ENCODE measurements around the gene KCNK6. TPM values are rescaled to one million over a fixed set of nuclear protein-coding genes. Genes with fewer than 3 reads are reported as not detected.

KCNK6 gene
- total RNA-seq, result 3.2 and 3.7 TPM in 2 replicates

DNA sequence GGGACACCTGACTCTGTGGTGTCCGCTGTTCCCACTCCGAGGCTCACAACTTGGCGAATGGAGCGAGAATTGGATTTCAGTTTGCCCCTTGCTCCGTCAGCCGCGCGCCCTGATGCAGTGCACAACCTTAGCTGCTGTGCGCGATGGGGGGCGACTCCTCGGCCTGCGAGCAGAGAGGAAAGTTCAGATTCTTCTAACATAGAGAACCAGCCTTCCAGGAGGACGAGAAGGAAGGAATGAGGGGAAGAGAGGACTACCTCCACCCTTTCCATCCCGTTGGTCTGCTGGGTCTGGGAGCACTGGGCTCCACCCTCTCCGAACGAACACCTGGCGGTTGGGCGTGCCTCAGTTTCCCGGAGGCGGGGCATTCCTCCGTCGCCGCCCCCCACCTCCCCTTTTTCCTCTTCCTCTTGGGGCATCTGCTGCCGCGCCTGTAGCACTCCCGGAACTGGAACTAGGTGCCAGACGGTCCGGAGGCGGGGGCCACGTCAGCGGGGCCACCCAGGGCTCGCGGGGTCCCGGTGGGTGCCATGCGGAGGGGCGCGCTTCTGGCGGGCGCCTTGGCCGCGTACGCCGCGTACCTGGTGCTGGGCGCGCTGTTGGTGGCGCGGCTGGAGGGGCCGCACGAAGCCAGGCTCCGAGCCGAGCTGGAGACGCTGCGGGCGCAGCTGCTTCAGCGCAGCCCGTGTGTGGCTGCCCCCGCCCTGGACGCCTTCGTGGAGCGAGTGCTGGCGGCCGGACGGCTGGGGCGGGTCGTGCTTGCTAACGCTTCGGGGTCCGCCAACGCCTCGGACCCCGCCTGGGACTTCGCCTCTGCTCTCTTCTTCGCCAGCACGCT, at the start of gene KCNK6:
KCNK6 (plus strand) TSS at position 425 of the 838 bp plus-strand sequence; CDS start at position 531, 106 bp downstream.

DNA sequence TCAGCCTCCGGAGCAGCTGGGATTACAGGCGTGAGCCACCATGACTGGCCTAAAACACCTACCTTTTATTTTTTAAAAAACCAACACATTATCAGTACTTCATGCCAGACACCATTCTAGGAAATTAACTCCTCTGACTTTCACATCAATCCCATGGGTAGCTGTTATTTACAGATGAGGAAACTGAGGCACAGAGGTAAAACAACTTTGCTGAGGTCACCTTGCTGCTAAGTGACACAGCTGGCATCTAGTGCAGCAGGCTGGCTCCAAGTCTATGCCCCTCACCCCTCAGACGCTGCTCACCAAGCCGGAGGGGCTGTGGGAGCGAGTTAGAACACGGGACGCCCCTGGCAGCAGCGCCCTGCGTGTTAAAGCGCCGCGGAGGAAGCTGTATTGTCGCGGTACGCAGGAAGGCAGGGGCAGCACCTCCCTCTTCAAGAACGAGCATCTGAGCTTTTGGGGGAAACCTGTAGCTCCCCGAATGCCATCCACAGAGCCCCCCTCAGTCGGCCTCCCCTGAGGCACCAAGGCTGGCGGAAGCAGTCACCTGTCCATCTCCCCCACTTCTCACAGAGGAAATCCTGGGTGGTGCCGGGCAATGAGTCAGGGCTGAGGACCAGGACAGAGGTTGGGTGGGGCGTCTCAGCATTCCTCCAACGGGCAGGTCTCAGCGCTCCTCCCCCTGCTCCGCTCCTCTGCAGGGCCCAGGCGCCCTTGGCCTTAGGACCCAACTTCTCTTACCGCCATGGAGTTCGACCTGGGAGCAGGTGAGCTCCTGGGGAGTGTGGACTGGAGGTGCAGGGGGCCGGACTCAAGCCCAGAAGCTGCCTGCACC, 15.9 kb upstream of the KCNK6 start, which contains the start of gene C19orf33:
C19orf33 (plus strand) TSS at position 735 of the 835 bp plus-strand sequence; CDS start at position 746, 11 bp downstream.

DNA sequence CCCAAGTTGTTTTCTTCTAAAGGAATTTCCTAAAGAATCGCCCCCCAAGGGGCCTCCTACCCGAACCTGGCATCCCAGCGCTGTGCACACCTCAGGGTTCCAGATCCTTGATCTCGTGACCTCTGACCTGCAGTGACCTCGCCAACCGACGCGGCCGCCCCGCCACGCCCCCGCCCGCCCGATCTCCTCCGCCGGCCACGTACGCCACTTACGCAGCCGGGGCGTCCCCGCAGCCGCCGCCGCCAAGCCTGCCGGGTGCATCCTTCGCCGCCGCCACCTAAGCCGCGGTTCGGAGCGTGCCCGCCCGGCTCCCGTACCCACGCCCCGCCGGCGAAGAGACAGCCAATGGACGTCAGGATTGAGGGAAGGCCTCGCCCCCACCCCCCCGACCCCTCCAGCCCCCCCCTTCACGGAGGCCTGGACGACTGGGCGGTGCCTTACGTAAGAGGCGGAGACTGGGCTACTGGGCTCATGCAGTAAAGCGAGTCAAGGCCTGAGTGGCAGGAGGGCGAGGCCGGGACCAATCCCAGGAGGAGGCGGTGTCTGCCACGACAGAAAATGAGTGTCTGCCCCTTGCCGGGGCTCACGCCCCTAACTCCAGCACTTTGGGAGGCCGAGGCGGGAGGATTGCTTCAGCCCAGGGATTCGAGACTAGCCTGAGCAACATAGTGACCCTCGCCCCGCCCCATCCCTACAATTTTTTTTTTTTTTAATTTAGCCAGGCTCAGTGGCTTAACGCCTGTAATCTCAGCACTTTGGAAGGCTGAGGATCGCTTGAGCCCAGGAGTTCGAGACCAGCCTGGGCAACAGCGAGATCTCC, 3.8 kb upstream of the KCNK6 start, which contains the start of gene YIF1B:
YIF1B (minus strand) TSS at position 291 of the 820 bp plus-strand sequence; CDS start at position 261, 30 bp downstream.

DNA sequence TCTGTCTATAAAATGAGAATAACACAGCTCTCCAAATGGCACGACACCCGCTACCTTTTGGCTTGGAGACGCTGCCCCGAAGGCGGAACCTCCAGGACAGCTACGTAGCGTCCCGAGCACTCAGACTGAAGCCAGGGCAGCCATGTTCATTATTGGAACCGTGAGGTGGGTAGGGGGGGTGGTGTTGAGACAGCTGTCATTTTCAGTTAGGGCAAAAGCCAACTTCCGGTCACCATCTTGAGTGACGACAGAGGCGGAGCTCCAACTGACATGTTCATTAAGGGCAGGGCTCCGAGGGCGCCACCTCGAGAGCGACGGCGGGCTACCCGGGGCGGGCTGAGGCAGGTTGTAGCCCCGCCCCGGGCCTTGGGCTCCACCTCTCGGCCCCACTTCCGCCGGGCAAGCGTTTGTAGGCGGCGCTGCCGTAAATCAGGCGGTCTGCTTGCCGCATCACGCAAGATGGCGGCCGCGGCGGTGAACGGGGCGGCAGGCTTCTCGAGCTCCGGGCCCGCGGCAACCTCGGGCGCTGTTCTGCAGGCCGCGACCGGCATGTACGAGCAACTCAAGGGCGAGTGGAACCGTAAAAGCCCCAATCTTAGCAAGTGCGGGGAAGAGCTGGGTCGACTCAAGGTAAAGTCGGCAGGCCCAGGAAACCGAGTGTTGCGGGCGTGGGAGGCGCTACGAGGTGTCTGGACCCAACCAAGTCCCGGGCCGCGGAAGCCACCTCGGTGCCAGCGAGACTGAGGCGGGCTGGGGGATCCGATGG, 54.9 kb downstream of the KCNK6 start, which contains the start of gene PSMD8:
PSMD8 (plus strand) TSS at position 240 of the 766 bp plus-strand sequence; CDS start at position 271, 31 bp downstream.

Other genes with a start within 250 kb of the KCNK6 start
- gene DPF1, start 95.6 kb upstream of the KCNK6 start, total RNA-seq, result 2.1 and 3.5 TPM in 2 replicates
- gene PPP1R14A, start 63.5 kb upstream of the KCNK6 start, total RNA-seq, result 1.6 TPM in 1 of 2 replicates, not detected in the other
- gene SPINT2, start 55.3 kb upstream of the KCNK6 start, total RNA-seq, result 3.7 and 7.5 TPM in 2 replicates
- gene C19orf33, start 15.6 kb upstream of the KCNK6 start, total RNA-seq, result not detected in 2 replicates
- gene YIF1B, start 3.9 kb upstream of the KCNK6 start, total RNA-seq, result 130 and 131 TPM in 2 replicates
- not detected in 2 replicates for gene CATSPERG, start 16.0 kb downstream of the KCNK6 start, total RNA-seq
- 491 and 548 TPM in 2 replicates for gene PSMD8, start 54.7 kb downstream of the KCNK6 start, total RNA-seq
- gene GGN, start 68.2 kb downstream of the KCNK6 start, total RNA-seq, result 0.18 and 1.2 TPM in 2 replicates
- gene SPRED3, start 68.9 kb downstream of the KCNK6 start, total RNA-seq, result 1.7 and 2.5 TPM in 2 replicates
- 14.9 and 17.3 TPM in 2 replicates for gene FAM98C, start 83.2 kb downstream of the KCNK6 start, total RNA-seq
- not detected in 2 replicates for gene RASGRP4, start 106.4 kb downstream of the KCNK6 start, total RNA-seq
- gene RYR1, start 113.8 kb downstream of the KCNK6 start, total RNA-seq, result under 0.01 TPM in 1 of 2 replicates, not detected in the other

Measured in myometrial cell (primary cell).